Prostate gland (tissue), 2 donors: ENCODE data around the gene COL4A2. TPM values are rescaled to one million over a fixed set of nuclear protein-coding genes. Genes with fewer than 3 reads are reported as not detected.

Experiments used
- DNase-seq: peaks from one replicate; pipeline ENCODE4 v3.0.0-alpha.2; 2019; ENCODE audit warnings: low spot score
- H3K27ac ChIP-seq, 2 donors: fragments of 200-600 bp; sonication (generic); 2 replicates each; pipeline ENCODE4 v1.5.1; 2017 to 2019
- H3K27me3 ChIP-seq: fragments of 200-600 bp; sonication (generic); replicated peaks from 2 replicates; pipeline ENCODE4 v1.5.1; 2019; ENCODE audit not compliant: insufficient read depth
- H3K36me3 ChIP-seq, 2 donors: fragments of 200-600 bp; sonication (generic); 1 replicate in 1 of 2; 2 replicates in 1 of 2; pipeline versions ENCODE4 v1.5.1 to v1.8.1; 2017 to 2019
- H3K4me1 ChIP-seq: fragments of 200-600 bp; sonication (generic); replicated peaks from 2 replicates; pipeline ENCODE4 v1.5.1; 2019
- H3K4me3 ChIP-seq, 2 donors: fragments of 200-600 bp; sonication (generic); 2 replicates each; pipeline ENCODE4 v1.5.1; 2017 to 2019
- H3K9me3 ChIP-seq: fragments of 200-600 bp; sonication (generic); 2 replicates; pipeline ENCODE4 v1.5.1; 2017
- CTCF ChIP-seq, 4 experiments: fragments of 200-600 bp in 2 of 4; fragments of 450-650 bp in 2 of 4; sonication (generic) in 2 of 4; IDR thresholded peaks; 1 replicate in 3 of 4; 2 replicates in 1 of 4; pipeline ENCODE4 v1.5.1; 2016 to 2019; ENCODE audit warnings: antibody characterized with exemption in 4 of 4, mild to moderate bottlenecking in 2 of 4, moderate library complexity in 2 of 4
- POLR2A ChIP-seq: fragments of 450-650 bp; IDR thresholded peaks from one replicate; pipeline ENCODE4 v1.6.1; 2016; ENCODE audit warnings: antibody characterized with exemption, mild to moderate bottlenecking
- POLR2AphosphoS5 ChIP-seq: sonication (generic); formaldehyde crosslinking; IDR thresholded peaks from one replicate; pipeline ENCODE4 v1.6.1; 2017; ENCODE audit warnings: antibody characterized with exemption
- WGBS: methylation state at CpG from one replicate; pipeline ENCODE4 v1.1.5; 2018; 5-methylcytosine and 5-hydroxymethylcytosine counted together
- intact Hi-C: fragments of 100-400 bp; cut with DNase I; formaldehyde crosslinking; loops from one replicate; pipeline ENCODE4 v1.14.2; 2022
- total RNA-seq, 2 donors: library from RNA; depleted of rRNA; stranded (reverse); fragments of >200 nt; gene quantifications; one replicate each; pipeline ENCODE4 v1.1.0, GENCODE V29; 2016

The COL4A2 gene
- total RNA-seq, 2 donors from 2014 or later = 82.8 to 193 TPM

- no peaks in the 10 kb centered on the region for H3K4me1 ChIP-seq
- no peak overlapping the region for H3K4me3 ChIP-seq
- WGBS = 98% methylated on average over 11 of the region's 11 CpGs
- intact Hi-C loops = no loop called here
- H3K27ac ChIP-seq = no peak overlapping the region
- H3K9me3 ChIP-seq = no peaks in the 10 kb centered on the region
- DNase-seq = no peak
- no peaks in the 10 kb centered on the region for H3K27me3 ChIP-seq
- no peaks in the 10 kb centered on the region for H3K36me3 ChIP-seq
- no peak for TF ChIP-seq POLR2A
- no peak for TF ChIP-seq CTCF (IDR thresholded peaks at IDR 0.05)
- no peak for TF ChIP-seq POLR2AphosphoS5
Measured at GRCh38 chr13:110549795-110550160, 242.7 kb downstream of the COL4A2 start.

DNA sequence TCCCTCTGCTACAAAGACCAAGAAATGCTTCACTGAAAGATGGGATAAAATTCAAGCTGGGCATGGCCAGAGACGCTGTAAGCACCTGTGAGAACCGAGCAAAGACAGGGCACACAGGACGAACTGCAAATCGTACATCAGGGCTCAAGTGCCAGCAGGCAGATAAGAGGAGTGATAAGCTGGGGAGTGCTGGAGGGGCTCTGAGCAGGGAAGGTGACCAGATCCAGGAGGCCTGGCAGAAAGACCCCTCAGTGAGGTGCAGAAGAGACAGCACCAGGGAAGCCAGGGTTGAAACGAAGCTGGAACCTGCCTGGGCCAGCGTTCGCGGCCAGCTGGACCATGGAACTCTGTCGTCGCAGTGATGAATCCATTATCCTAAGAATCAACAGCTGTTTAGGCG, 244.2 kb downstream of the COL4A2 start:
- 35% methylated on average over 11 of the region's 11 CpGs for WGBS
- TF ChIP-seq POLR2A (no peak), CTCF (IDR thresholded peaks at IDR 0.05) (no peak), POLR2AphosphoS5 (no peak)
- H3K27me3 ChIP-seq = no peaks in the 10 kb centered on the region
- H3K9me3 ChIP-seq = no peaks in the 10 kb centered on the region
- no peaks in the 10 kb centered on the region for H3K36me3 ChIP-seq
- no peak overlapping the region for H3K27ac ChIP-seq
- intact Hi-C loops = no loop called here
- DNase-seq = no peak
- no peak overlapping the region for H3K4me3 ChIP-seq
- peaks cover 2% of the 10 kb centered on the region for H3K4me1 ChIP-seq

GRCh38 chr13:110552767-110553166, 245.7 kb downstream of the COL4A2 start:
- 97% methylated on average over 9 of the region's 9 CpGs for WGBS
- intact Hi-C loops = no loop called here
- no peaks in the 10 kb centered on the region for H3K36me3 ChIP-seq
- peaks cover 2% of the 10 kb centered on the region for H3K4me1 ChIP-seq
- DNase-seq = no peak
- no peaks in the 10 kb centered on the region for H3K27me3 ChIP-seq
- H3K9me3 ChIP-seq = no peaks in the 10 kb centered on the region
- TF ChIP-seq POLR2A (no peak), CTCF (IDR thresholded peaks at IDR 0.05) (no peak), POLR2AphosphoS5 (no peak)
- H3K27ac ChIP-seq = no peak overlapping the region
- H3K4me3 ChIP-seq = no peak overlapping the region

- no peaks in the 10 kb centered on the region for H3K36me3 ChIP-seq
- WGBS = 71% methylated on average over 4 of the region's 4 CpGs
- H3K4me1 ChIP-seq = peaks cover 2% of the 10 kb centered on the region
- H3K27ac ChIP-seq = no peak overlapping the region
- no peaks in the 10 kb centered on the region for H3K27me3 ChIP-seq
- TF ChIP-seq CTCF (IDR thresholded peaks at IDR 0.05) (no peak), POLR2AphosphoS5 (no peak), POLR2A (no peak)
- no peak overlapping the region for H3K4me3 ChIP-seq
- intact Hi-C loops = no loop called here
- no peaks in the 10 kb centered on the region for H3K9me3 ChIP-seq
- no peak for DNase-seq
Measured at GRCh38 chr13:110553417-110553816, 246.3 kb downstream of the COL4A2 start.

- intact Hi-C loops = no loop called here
- DNase-seq = no peak
- TF ChIP-seq CTCF (IDR thresholded peaks at IDR 0.05) (no peak), POLR2A (no peak), POLR2AphosphoS5 (no peak)
- Histone ChIP-seq H3K36me3 (no peaks in the 10 kb centered on the region), H3K4me3 (no peak overlapping the region), H3K9me3 (no peaks in the 10 kb centered on the region), H3K27ac (no peak overlapping the region), H3K4me1 (peaks cover 2% of the 10 kb centered on the region), H3K27me3 (no peaks in the 10 kb centered on the region)
- 93% methylated on average over 8 of the region's 8 CpGs for WGBS
Measured at GRCh38 chr13:110554227-110554836, 247.2 kb downstream of the COL4A2 start.
